ENCODE results near the gene MAST1. TPM values are rescaled to one million over a fixed set of nuclear protein-coding genes. Genes with fewer than 3 reads are reported as not detected.
A peak's percentile ranks its signal among the peaks of the same experiment; 100 is the strongest.
"Not testable (repeated sequence)": the region's sequence is repeated elsewhere in the genome, so short reads cannot be mapped to it uniquely, and the experiment has no call there.

MAST1 gene
- total RNA-seq, 4 donors from 2014 or later = not detected

- Histone ChIP-seq H3K36me3 (no peaks in the 10 kb centered on the region), H3K27ac (peak overlapping the region; percentile 34 to 71 (median 66)), H3K27me3 (no peaks in the 10 kb centered on the region), H3K9me3 (no peaks in the 10 kb centered on the region), H3K4me1 (peaks cover 12 to 14% of the 10 kb centered on the region in 2 donors), H3K4me3 (peak overlapping the region; percentile 18 to 47 (median 40))
- DNase-seq = peak in 1 of 2 donors; percentile 60
- intact Hi-C loops (cut with DNase I; ENCODE audit: low total_unique reads) = no loop called here
- in situ Hi-C loops (cut with MboI; ENCODE audit: low sequenced_read_pairs in 4 of 4) = no loop called here
- TF ChIP-seq CTCF (IDR thresholded peaks at IDR 0.05 in 4 of 5, conservative IDR thresholded peaks at IDR 0.05 in 1 of 5) (no peak), POLR2A (IDR thresholded peaks at IDR 0.05) (no peak)
- peak; percentile 52 to 75 for ATAC-seq
Observed at GRCh38 chr19:12913011-12913561, 74.8 kb downstream of the MAST1 start.

GRCh38 chr19:12913851-12914690 lies 75.8 kb downstream of the MAST1 start:
- intact Hi-C loops (cut with DNase I; ENCODE audit: low total_unique reads) = no loop called here
- ATAC-seq = peak in 1 of 2 donors; percentile 48
- in situ Hi-C loops (cut with MboI; ENCODE audit: low sequenced_read_pairs in 4 of 4) = no loop called here
- Histone ChIP-seq H3K36me3 (no peaks in the 10 kb centered on the region), H3K27me3 (no peaks in the 10 kb centered on the region), H3K4me1 (peaks cover 16 to 18% of the 10 kb centered on the region in 2 donors), H3K9me3 (no peaks in the 10 kb centered on the region), H3K27ac (peak overlapping the region in 3 of 4 donors; percentile 66 to 71 (median 67)), H3K4me3 (no peak overlapping the region)
- peak in 1 of 2 donors; percentile 28 for DNase-seq
- TF ChIP-seq POLR2A (IDR thresholded peaks at IDR 0.05) (no peak), CTCF (IDR thresholded peaks at IDR 0.05 in 4 of 5, conservative IDR thresholded peaks at IDR 0.05 in 1 of 5) (no peak)

GRCh38 chr19:12915860-12916259 lies 77.5 kb downstream of the MAST1 start:
- H3K36me3 ChIP-seq; H3K4me3 ChIP-seq; ATAC-seq; DNase-seq; H3K27ac ChIP-seq; H3K27me3 ChIP-seq; intact Hi-C loops (cut with DNase I; ENCODE audit: low total_unique reads); in situ Hi-C loops (cut with MboI; ENCODE audit: low sequenced_read_pairs in 4 of 4); H3K9me3 ChIP-seq: not testable (repeated sequence)
- H3K4me1 ChIP-seq = peaks cover 16 to 18% of the 10 kb centered on the region in 2 donors

GRCh38 chr19:12918253-12918652 lies 79.9 kb downstream of the MAST1 start:
- in situ Hi-C loops (cut with MboI; ENCODE audit: low sequenced_read_pairs in 4 of 4) = no loop called here
- Histone ChIP-seq H3K4me1 (peaks cover 6 to 9% of the 10 kb centered on the region in 2 donors), H3K36me3 (peaks cover 0 to 12% of the 10 kb centered on the region in 2 donors), H3K27ac (no peak overlapping the region), H3K9me3 (no peaks in the 10 kb centered on the region), H3K27me3 (no peaks in the 10 kb centered on the region), H3K4me3 (no peak overlapping the region)
- ATAC-seq (no peak), DNase-seq (no peak)
- intact Hi-C loops (cut with DNase I; ENCODE audit: low total_unique reads) = loop anchor here (2.0 kb wide), 1 partner anchor 15 kb away; the partner anchor contains the start of gene FARSA
- TF ChIP-seq CTCF (IDR thresholded peaks at IDR 0.05 in 4 of 5, conservative IDR thresholded peaks at IDR 0.05 in 1 of 5) = no peak
- no peak for TF ChIP-seq POLR2A (IDR thresholded peaks at IDR 0.05)

- in situ Hi-C loops (cut with MboI; ENCODE audit: low sequenced_read_pairs in 4 of 4) (no loop called here), intact Hi-C loops (cut with DNase I; ENCODE audit: low total_unique reads) (no loop called here)
- Histone ChIP-seq H3K27me3 (no peaks in the 10 kb centered on the region), H3K36me3 (peaks cover 0 to 40% of the 10 kb centered on the region in 2 donors), H3K27ac (no peak overlapping the region), H3K4me3 (no peak overlapping the region), H3K4me1 (peaks cover 4% of the 10 kb centered on the region in 2 donors), H3K9me3 (no peaks in the 10 kb centered on the region)
- DNase-seq (no peak), ATAC-seq (no peak)
- TF ChIP-seq POLR2A (IDR thresholded peaks at IDR 0.05) (no peak), CTCF (IDR thresholded peaks at IDR 0.05 in 4 of 5, conservative IDR thresholded peaks at IDR 0.05 in 1 of 5) (no peak)
Observed at GRCh38 chr19:12921047-12921446, 82.7 kb downstream of the MAST1 start.
